HCT116 (cell line): ENCODE measurements around the gene FAM53B.

Experiments used
- EZH2 ChIP-seq: fragments of 200-600 bp; sonication (generic); IDR thresholded peaks from 2 replicates; pipeline ENCODE4 v1.6.1; 2017; ENCODE audit warnings: antibody characterized with exemption, mixed run types
- SIN3A ChIP-seq: IDR thresholded peaks from 2 replicates; pipeline ENCODE4 v1.6.1; 2012; ENCODE audit warnings: low read depth
- ZNF274 ChIP-seq: fragments of 200-500 bp; sonication (Bioruptor generic); IDR thresholded peaks from 2 replicates; pipeline ENCODE4 v1.6.1; 2014; ENCODE audit warnings: mild to moderate bottlenecking, low read depth, low read length, inconsistent platforms
- TF ChIP-seq, protein P1 (sequence below), 3 experiments: fragments of 200-600 bp in 1 of 3; sonication (generic) in 1 of 3; IDR thresholded peaks in 2 of 3; conservative IDR thresholded peaks in 1 of 3; 2 replicates each; pipeline ENCODE4 v1.5.1; 2012 to 2017; ENCODE audit warnings: low read depth in 2 of 3, low read length in 2 of 3, antibody characterized with exemption in 1 of 3, borderline replicate concordance in 1 of 3, control low read depth in 1 of 3, mild to moderate bottlenecking in 1 of 3, mixed read lengths in 1 of 3, mixed run types in 1 of 3, moderate library complexity in 1 of 3; ENCODE audit not compliant: insufficient read depth in 1 of 3

- TF ChIP-seq, protein P1, sequence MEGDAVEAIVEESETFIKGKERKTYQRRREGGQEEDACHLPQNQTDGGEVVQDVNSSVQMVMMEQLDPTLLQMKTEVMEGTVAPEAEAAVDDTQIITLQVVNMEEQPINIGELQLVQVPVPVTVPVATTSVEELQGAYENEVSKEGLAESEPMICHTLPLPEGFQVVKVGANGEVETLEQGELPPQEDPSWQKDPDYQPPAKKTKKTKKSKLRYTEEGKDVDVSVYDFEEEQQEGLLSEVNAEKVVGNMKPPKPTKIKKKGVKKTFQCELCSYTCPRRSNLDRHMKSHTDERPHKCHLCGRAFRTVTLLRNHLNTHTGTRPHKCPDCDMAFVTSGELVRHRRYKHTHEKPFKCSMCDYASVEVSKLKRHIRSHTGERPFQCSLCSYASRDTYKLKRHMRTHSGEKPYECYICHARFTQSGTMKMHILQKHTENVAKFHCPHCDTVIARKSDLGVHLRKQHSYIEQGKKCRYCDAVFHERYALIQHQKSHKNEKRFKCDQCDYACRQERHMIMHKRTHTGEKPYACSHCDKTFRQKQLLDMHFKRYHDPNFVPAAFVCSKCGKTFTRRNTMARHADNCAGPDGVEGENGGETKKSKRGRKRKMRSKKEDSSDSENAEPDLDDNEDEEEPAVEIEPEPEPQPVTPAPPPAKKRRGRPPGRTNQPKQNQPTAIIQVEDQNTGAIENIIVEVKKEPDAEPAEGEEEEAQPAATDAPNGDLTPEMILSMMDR (IDR thresholded peaks at IDR 0.05 in 2 of 3, conservative IDR thresholded peaks at IDR 0.05 in 1 of 3; ENCODE audit: borderline replicate concordance in 1 of 3, insufficient read depth in 1 of 3, low read depth in 2 of 3, low read length in 2 of 3), result no peak
- TF ChIP-seq EZH2, result no peak
- no peak for TF ChIP-seq ZNF274
- TF ChIP-seq SIN3A, result no peak
Observed at GRCh38 chr10:124691002-124691401, 53.2 kb downstream of the FAM53B start.
